ENCODE data around the gene TKT.
A peak's percentile ranks its signal among the peaks of the same experiment; 100 is the strongest.

TKT gene

DNA sequence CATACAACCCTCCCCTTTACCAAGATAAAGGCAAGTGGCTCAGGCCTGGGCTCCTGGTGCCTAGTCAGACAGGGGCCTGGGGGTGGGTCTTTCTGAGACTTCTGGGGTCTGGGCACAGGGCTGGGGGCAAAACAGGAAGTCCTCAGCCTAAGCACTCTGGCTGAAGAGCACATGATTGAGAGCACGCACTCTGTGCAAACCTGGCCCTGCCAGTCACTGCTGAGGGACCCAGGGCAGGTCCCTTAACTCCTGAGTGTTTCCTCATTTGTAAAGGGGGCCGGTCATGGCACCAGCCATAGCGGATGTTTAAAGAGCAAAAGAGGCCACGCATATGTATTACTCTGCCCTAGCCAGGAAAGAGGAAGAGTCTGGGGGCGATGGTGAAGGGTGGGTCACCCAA, 16.0 kb downstream of the TKT start:
- no peak for DNase-seq (ENCODE audit: low read depth, low spot score)

DNA sequence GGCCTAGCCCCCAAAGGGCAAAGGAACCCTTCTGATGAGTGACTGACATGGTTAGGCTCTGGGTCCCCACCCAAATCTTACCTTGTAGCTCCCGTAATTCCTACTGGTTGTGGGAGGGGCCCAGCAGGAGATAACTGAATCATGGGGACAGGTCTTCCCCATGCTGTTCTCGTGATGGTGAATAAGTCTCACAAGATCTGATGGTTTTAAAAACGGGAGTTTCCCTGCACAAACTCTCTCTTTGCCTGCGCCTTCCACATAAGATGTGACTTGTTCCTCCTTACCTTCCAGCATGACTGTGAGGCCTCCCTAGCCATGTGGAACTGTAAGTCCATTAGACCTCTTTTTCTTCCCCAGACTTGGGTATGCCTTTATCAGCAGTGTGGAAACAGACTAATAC, 16.9 kb downstream of the TKT start:
- DNase-seq (ENCODE audit: low read depth, low spot score): no peak

DNA sequence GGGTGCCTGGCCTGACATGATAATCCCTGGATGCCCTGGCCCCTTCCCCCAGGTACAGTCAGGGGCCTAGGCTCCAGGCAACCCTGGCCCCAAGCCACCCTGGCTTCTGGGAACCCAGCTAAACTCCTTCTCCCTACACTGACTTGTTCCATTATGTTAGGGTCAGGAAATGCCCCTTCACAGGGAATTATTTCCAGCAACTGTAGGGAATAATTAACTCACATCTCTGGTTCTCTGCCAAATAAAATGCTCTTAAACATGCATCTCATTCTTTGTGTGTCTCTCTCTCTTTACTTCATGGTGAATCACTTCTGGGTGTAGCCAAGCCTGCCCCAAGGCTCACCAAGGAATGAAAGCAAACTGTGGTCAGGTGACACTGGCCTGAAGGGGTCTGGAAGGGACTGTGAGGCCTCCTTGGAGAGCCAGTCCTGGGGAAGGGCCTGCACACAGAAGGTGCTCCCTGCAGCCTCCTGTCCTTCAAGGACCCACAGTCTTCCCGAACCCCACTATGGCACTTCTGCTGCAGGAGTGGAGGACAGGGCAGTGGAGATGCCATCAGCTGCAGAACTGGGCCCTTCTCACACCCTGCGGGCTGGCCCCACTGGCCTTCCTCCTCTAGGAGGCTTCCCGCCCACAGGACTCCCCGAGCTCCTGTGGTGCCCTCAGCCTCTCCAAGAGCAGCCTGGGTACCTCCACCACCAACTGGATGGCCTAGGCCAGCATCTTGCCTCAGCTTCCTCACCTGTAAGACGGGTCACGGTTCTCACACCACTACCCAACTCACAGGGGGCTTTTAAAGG, 17.6 kb downstream of the TKT start:
- DNase-seq (ENCODE audit: low read depth, low spot score): peak; percentile 94

- DNase-seq (ENCODE audit: low read depth, low spot score): peak; percentile 86
Observed at GRCh38 chr3:53236112-53236841, 19.5 kb downstream of the TKT start.

DNA sequence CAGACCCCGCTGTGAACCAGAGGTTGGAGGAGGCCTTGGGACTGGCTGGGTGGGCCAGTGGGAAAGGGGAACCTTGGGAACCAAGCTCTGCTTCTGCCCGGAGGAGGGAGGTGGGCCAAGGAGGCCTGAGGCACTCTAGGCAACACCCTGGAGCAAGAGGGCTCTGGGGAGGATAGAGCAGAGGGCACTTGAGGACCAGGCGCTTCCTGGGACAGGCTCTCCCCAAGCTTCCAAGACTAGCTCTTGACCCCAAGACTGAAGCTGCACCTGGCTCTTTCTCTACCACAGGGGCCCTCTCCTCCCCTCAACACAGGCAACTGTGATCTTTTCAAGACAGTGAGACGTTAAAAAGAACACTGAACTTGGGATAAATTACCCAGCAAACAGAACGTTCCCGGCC, 20.3 kb downstream of the TKT start:
- DNase-seq (ENCODE audit: low read depth, low spot score): no peak

DNA sequence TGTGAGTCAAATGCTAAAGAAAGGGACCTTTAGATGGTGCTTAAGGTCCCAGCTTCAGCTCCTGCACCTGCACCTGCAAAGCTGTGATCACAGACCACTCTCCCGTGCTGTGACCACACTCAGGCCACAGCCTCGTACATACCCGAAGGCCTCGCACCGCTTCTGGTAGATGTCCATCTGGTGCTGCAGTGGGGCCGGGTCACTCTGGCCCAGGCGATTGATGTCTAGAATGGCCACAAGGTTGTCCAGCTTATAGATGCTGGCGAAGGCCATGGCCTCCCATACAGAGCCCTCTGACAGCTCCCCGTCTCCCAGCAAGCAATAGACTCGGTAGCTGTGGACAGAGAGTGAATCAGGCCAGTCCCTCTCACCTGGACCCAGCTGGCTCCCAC, 21.0 kb downstream of the TKT start:
- no peak for DNase-seq (ENCODE audit: low read depth, low spot score)

- no peak for DNase-seq (ENCODE audit: low read depth, low spot score)
Observed at GRCh38 chr3:53234130-53234840, 21.5 kb downstream of the TKT start.

DNA sequence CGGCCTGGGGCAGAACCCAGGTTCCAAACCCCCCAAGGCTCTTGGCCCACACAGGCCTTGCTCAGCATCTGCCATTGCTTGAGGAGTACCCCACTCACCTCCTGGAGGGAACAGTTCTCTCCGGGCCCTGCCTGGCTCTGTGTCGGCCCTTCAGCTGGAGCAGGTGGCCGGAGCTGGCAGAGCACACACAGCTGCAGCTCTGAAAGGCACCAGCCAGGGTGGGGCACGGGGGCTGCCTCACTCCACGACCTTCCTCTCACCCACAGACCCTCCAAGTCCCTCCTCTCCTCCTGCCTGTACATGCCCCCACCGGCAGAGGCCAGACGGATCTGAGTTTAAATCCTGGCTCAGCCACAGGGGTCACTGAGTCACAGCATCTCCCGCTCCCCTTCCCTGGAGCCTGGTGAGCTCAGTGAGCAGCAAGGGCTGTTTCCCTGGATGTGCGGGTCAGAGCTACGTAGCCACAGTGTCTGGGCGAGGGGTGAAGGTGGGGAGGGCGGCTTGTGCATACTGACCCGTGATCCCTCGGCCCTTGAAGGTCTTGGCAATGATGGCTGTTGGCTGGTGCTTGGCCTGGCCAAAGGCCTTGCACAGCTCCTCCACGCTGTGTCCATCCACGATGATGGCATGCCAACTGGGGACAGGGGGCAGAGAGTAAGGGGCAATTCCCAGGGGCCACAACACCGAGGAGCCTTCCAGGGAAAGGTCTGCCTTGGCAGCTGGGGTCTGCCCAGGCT, 23.0 kb downstream of the TKT start:
- no peak for DNase-seq (ENCODE audit: low read depth, low spot score)

- DNase-seq (ENCODE audit: low read depth, low spot score): peak; percentile 29
Observed at GRCh38 chr3:53231532-53232511, 24.0 kb downstream of the TKT start.

- no peak for DNase-seq (ENCODE audit: low read depth, low spot score)
Observed at GRCh38 chr3:53230789-53231188, 25.0 kb downstream of the TKT start.

- DNase-seq (ENCODE audit: low read depth, low spot score): no peak
Observed at GRCh38 chr3:53230041-53230621, 25.7 kb downstream of the TKT start.

- no peak for DNase-seq (ENCODE audit: low read depth, low spot score)
Observed at GRCh38 chr3:53229606-53230005, 26.2 kb downstream of the TKT start.

GRCh38 chr3:53229171-53229570, 26.7 kb downstream of the TKT start:
- no peak for DNase-seq (ENCODE audit: low read depth, low spot score)

DNA sequence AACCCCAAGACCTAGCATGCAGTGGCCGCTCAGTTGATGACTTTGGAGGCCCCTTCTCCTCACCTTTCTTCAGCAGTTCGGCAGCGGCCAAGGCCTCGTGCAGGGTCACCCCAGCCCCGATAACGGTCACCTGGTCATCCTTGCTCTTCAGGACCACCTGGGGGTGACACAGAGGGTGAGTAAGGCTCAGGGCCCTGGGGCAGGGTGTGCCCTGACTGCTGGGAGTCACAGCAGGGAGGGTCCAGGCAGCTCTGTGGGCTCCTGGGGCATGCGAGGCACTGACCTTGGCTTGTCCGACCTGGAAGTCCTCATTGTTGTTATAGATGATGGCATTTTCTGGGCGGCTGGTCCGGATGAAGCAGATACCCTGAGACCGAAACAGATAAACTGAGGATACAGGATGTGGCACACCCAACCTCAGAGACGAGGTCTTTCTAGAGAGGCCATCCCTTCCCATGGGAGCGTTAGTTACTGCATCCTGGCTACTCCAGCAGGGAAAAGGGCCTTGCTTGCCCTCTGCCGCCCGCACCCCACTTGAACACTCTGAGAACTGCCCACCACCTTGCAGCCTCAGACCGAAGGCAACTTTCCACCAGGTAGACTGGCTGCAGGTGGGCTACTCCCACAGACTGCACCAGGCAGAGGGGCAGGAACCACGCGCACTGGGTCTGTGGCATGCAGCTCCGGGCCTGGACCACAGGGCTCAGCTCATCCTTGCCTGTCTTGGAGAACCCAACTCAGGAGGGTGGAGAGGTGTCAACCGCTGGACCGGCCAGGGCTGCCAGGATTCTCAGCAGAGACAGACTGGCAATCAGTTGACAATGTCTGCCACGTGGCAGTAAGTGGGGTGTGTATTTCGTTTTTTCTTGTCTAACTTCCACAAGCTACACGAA, 27.6 kb downstream of the TKT start:
- DNase-seq (ENCODE audit: low read depth, low spot score): no peak

GRCh38 chr3:53226841-53227407, 28.9 kb downstream of the TKT start:
- DNase-seq (ENCODE audit: low read depth, low spot score): no peak

GRCh38 chr3:53226142-53226840, 29.5 kb downstream of the TKT start:
- no peak for DNase-seq (ENCODE audit: low read depth, low spot score)

DNA sequence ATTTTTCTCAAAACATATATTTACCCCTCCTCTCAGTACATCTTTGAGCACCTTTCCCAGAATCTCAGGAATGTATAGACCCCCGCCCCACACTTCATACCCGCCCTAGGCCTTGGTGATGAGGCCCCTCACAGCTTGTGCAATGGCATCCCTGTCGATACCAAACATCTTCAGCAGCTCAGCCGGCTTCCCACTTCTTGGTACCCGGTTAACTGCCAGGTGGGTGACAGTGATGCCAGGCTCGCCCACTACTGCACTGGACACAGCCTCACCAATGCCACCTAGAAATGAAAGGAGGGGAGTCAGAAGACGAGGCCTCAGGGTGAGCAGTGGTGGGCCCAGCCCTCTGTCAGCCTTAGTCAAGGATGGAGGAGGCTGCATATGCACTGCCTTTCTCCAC, 30.2 kb downstream of the TKT start:
- DNase-seq (ENCODE audit: low read depth, low spot score): no peak

DNA sequence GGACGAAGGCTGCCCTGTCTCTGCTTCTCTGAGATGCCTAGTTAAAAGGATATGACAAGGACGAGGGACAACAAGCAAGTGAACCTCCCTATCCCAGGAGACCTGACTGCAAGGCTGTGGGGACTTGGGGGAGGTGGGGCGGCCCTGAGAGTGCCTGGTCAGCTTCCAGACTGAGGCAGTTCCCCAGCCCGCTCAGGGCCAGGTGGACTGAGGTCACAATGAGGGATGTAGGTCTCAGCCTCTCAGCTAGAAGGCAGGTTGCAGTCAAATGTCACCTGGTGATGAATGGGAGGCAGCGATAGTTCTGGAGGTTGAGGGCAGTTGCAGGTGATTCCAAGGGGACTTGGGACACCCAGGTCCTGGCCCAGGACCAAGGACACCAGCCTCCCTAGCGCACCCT, 30.6 kb downstream of the TKT start:
- no peak for DNase-seq (ENCODE audit: low read depth, low spot score)
